CD4-positive, alpha-beta T cell treated with Interleukin-15 for 1 hour (primary cell): ENCODE measurements around the gene AKNA.
"Not testable (repeated sequence)": the region's sequence is repeated elsewhere in the genome, so short reads cannot be mapped to it uniquely, and the experiment has no call there.

Experiments used
- DNase-seq: peaks from one replicate; pipeline ENCODE4 v3.0.0-alpha.2; 2020

Gene AKNA

DNA sequence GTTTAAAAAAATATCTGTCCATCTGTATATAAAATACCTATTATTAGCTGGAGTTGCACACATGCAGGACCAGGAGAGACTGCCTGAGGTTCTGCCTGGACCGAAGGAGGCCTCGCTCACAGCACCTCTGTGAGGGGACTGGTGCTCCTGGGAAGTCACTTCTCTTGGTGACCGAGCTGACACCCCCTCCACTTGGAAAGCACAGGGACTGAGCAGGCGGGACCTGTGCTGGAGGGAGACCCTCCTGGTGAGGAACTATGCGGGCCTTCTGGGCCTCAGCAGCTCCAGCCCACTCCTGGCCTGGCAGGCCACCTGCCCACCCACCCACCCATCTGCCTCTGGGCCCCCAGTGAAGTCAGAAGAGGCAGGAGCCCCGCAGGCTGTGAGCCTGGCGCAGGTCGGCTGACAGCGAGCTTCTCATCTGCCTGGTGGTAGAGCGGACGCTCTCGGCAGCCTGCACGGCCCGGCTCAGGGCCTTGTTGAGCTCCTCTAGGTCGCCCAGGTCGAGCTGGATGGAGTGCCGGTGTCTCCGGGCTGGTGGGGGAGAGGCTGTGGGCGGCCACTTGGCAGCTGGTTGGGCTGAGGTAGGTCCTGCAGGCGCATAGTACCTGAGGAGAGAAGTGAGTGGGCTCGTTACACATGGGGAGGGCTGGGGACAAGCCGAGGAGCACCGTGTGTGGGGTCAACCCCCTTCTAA, 50.9 kb downstream of the AKNA start:
- no peak for DNase-seq

DNA sequence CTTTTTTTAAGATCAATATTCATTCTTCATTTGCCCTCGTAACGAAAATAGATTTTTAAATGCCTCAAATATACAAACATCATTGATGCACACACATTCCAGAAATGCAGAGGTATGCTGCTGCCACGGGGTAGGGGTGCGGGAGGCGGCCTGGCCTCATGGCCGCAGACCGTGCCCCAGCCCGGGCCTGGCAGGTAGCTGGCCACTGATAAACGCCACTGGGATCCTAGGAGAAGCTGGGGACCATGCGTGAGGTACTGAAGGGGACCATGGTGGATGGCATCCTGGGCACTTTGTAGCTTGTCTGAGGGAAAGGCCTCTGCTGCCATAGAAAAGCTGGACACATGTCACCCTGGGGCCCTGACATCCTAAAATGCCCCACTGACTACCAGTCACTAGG, 51.6 kb downstream of the AKNA start:
- no peak for DNase-seq

DNA sequence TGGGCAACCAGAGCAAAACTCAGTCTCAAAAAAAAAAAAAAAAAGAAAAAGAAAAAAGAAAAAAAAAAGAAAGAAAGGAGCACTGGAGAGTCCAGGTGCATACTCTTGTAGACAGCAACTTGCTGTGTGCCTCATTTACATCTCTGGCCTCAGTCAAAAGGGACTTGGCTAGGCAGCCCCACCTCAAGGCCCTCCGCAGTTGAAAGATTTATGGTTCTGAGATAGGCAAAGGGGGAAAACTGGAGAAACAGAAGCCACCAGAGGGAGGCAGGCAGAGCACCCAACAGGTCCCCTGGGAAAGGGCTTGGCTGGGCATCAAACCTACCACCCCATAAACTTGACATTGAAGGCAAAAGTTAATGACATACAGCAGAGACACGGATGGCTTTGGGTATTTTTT, 52.0 kb downstream of the AKNA start:
- DNase-seq = no peak

DNA sequence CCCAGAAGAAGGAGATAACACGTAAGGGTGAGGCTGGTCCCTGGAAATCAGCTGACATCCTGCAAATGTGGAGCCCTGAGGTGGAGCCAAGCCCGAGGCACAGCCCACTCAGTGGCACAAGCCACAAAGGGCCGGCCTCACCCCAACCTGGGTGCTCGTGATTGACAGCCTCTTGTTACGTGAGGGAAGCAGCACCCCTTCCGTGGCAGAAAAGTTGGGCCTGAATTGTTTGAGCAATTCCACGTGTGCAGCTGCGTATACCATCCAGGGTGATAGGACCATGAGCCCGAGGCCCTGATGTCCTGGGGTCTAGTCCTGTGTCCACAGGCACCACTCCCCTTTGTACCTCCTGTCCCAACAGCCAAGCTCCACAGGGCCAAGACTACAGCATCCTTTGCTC, 53.3 kb downstream of the AKNA start:
- no peak for DNase-seq

DNA sequence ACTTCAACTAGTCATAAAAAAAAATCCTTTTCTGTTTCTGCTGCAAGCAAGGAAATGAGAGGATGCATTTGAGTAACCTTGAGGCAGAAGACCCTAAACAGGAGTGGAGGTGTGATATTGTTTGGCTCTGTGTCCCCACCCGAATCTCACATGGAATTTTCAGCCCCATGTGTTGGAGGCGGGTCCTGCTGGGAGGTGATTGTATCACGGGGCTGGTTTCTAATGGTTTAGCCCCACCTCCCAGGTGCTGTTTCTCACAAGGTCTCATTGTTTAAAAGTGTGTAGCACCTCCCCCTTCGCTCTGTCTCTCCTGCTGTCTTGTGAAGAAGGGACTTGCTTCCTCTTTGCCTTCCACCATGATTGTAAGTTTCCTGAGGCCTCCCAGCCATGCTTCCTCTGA, 54.1 kb downstream of the AKNA start:
- DNase-seq = not testable (repeated sequence)

DNA sequence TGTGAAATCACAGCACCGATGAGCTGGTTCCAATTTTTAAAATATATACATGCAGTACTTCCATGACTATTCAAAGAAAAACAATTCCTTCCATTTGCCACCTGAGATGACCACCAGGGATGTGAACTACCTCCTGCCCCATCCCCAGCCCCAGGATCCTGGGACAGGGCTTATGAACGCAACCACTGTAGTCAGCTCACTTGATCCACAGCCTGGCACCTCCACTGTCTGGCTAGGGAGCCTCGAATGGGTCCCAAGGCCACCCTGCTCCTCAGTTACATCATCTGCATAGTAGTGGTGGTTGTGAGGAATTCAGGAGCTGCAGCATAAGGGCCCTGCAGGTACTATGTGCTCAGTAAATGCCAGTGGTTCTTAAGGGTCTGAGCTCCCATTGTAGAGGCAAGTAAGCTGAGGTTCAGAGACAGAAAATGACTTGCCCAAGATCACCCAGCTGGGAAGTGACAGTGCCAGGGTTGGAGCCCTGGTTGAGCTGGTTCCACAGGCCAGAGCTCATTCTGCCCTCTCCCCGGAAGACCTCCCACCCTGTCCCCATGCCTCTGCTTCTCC, 55.2 kb downstream of the AKNA start:
- DNase-seq = not testable (repeated sequence)

DNA sequence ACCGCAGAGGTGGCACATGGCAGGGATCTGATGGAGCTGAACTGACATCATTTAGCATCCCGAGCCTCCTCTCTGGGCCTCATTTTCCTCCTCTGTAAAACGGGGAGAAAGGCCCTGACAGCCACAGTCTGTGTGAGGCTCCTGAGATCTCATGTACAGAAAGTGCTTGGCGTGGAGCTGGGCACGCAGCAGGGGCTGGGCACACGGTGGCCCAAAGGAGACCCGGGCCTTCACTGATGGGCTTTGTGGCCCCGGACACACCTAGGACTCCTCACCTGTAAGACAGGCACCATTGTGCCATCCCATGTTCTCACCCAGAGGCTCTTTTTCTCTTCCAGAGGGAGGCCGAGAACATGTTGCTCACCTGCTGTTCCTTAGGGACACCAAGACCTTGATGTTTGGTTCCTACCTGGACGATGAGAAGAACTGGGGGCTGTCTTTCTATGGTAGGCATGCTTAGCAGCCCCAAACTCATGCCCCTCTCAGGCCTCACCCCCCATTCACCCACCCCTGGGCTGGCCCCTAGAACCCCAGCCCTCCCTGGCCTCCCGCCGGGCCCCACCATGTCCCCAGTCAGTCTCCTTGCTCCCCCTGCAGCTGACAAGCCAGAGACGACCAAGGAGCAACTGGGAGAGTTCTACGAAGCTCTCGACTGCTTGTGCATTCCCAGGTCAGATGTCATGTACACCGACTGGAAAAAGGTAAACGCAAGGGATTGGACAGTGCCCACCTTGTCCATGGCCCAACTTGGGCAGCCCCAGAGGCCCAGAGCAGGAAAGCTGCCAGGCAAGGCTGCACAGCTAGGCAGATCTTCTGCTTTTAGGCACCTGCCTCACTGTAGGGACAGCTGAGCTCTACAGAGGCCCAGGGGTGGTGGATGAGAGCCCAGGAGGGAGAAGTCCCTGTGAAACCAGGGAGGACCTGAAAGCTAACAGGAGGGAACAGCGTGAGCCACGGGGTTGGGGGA, 56.3 kb downstream of the AKNA start:
- not testable (repeated sequence) for DNase-seq

DNA sequence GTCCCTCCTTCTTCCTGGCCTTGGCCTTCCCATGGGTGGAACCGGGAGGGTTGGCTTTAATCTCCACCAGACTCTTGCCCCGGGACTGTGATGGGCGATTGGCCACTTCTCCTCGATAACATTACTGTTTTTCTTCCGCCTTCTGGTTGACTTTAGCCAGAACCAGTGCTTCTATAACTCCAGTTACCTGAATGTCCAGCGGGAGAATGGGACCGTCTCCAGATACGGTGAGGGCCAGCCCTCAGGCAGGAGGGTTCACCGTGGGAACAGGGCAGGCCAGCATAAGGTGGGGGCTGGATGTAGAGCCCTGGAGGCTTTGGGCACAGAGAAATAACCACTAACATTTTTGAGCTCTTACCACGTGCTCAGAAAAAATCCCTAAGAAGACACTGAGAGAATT, 57.1 kb downstream of the AKNA start:
- no peak for DNase-seq

DNA sequence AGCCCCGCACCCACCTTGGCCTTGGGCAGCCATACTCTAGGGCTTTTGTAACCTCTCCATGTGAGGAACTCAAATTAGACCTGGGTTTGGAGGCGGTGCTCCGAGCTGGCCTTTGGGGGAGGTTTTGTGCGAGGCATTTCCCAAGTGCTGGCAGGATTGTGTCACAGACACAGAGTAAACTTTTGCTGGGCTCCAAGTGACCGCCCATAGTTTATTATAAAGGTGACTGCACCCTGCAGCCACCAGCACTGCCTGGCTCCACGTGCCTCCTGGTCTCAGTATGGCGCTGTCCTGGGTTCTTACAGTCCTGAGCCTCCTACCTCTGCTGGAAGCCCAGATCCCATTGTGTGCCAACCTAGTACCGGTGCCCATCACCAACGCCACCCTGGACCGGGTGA, 58.2 kb downstream of the AKNA start, which contains the start of gene ORM2:
Gene ORM2 (plus strand): TSS at position 245 of the 398 bp plus-strand sequence. CDS start 36 bp downstream, at position 281.
- not testable (repeated sequence) for DNase-seq

DNA sequence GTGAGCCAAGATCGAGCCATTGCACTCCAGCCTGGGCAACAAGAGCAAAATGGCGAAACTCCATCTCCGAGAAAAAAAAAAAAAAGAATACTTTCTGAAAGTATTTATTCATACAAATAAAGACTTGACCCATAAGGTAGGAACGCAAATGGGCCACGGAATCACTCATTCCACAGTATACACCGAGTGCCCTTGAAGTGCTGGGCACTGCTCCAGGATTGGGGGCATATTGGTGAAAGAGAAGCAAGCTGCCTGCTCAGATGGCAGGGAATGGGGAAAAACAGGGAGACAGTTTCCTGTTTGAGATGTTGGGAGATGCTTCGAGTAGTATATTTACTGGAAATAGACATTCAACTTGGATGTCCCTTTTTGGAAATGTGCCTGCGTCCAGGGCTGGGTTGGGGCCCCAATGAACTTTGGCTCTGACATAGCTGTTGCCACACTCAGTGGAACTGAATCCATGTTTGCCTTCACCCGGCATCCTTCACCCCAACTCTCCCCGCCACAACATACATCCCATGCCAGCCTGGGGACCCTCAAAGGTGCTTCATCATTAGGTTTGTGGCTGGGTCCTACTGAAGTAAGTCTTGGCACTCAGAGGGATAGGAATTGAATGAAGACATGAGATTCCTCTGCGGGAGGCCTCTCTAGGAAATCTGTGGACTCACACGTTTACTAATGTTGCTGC, 58.7 kb downstream of the AKNA start:
- DNase-seq = not testable (repeated sequence)

DNA sequence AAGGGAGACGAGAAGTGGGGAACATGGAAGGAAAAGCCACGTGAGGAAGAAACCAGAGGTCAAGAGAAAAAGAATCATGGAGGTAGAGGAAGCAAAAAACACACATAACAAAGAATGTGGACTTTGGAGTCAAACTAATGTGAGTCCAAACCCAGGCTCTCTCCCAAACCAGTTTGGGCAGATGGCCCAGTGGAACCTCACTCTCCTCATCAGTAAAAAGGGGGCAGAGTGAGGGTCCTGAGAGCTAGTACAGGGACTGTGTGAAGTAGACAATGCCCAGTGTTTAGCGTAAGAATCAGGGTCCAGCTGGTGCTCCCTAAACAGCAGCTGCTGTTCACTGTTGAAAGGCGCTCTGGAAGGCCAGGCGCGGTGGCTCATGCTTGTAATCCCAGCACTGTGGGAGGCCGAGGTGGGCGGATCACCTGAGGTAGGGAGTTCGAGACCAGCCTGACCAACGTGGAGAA, 59.4 kb downstream of the AKNA start:
- DNase-seq = not testable (repeated sequence)

DNA sequence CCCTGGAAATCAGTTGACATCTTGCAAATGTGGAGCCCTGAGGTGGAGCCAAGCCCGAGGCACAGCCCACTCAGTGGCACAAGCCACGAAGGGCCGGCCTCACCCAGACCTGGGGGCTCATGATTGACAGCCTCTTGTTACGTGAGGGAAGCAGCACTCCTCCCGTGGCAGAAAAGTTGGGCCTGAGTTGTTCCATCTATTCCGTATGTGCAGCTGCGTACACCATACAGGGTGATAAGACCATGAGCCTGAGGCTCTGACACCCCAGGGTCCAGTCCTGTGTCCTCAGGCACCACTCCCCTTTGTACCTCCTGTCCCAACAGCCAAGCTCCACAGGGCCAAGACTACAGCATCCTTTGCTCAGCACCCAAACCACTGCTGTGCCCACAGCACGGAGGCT, 60.0 kb downstream of the AKNA start:
- no peak for DNase-seq

DNA sequence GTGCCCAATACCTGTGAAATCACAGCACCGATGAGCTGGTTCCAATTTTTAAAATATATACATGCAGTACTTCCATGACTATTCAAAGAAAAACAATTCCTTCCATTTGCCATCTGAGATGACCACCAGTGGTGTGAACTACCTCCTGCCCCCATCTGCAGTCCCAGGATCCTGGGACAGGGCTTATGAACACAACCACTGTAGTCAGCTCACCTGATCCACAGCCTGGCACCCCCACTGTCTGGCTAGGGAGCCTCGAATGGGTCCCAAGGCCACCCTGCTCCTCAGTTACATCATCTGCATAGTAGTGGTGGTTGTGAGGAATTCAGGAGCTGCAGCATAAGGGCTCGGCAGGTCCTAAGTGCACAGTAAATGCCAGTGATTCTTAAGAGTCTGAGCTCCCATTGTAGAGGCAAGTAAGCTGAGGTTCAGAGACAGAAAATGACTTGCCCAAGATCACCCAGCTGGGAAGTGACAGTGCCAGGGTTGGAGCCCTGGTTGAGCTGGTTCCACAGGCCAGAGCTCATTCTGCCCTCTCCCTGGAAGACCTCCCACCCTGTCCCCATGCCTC, 62.0 kb downstream of the AKNA start:
- DNase-seq = not testable (repeated sequence)

DNA sequence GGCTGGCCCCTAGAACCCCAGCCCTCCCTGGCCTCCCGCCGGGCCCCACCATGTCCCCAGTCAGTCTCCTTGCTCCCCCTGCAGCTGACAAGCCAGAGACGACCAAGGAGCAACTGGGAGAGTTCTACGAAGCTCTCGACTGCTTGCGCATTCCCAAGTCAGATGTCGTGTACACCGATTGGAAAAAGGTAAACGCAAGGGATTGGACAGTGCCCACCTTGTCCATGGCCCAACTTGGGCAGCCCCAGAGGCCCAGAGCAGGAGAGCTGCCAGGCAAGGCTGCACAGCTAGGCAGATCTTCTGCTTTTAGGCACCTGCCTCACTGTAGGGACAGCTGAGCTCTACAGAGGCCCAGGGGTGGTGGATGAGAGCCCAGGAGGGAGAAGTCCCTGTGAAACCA, 62.8 kb downstream of the AKNA start:
- not testable (repeated sequence) for DNase-seq

DNA sequence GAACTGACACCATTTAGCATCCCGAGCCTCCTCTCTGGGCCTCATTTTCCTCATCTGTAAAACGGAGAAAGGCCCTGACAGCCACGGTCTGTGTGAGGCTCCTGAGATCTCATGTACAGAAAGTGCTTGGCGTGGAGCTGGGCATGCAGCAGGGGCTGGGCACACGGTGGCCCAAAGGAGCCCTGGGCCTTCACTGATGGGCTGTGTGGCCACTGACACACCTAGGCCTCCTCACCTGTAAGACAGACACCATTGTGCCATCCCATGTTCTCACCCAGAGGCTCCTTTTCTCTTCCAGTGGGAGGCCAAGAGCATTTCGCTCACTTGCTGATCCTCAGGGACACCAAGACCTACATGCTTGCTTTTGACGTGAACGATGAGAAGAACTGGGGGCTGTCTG, 63.3 kb downstream of the AKNA start:
- no peak for DNase-seq

DNA sequence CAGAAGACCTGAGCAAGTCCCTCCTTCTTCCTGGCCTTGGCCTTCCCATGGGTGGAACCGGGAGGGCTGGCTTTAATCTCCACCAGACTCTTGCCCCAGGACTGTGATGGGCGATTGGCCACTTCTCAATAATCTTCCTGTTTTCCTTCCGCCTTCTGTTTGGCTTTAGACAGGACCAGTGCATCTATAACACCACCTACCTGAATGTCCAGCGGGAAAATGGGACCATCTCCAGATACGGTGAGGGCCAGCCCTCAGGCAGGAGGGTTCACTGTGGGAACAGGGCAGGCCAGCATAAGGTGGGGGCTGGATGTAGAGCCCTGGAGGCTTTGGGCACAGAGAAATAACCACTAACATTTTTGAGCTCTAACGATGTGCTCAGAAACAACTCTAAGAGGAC, 63.9 kb downstream of the AKNA start:
- not testable (repeated sequence) for DNase-seq

DNA sequence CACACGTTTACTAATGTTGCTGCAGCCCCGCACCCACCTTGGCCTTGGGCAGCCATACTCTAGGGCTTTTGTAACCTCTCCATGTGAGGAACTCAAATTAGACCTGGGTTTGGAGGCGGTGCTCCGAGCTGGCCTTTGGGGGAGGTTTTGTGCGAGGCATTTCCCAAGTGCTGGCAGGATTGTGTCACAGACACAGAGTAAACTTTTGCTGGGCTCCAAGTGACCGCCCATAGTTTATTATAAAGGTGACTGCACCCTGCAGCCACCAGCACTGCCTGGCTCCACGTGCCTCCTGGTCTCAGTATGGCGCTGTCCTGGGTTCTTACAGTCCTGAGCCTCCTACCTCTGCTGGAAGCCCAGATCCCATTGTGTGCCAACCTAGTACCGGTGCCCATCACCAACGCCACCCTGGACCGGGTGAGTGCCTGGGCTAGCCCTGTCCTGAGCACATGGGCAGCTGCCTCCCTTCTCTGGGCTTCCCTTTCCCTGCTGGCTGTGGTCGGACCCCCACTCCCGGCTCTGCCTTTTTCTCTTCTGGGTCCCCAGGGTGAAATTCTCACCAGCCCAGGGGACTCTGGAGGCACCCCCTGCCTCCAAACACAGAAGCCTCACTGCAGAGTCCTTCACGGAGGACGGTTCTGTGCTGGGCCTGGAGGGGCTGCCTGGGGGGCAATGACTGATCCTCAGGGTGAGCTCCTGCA, 64.8 kb downstream of the AKNA start, which contains the start of gene ORM1:
Gene ORM1 (plus strand): TSS at position 268 of the 701 bp plus-strand sequence. CDS start 36 bp downstream, at position 304.
- DNase-seq = not testable (repeated sequence)

DNA sequence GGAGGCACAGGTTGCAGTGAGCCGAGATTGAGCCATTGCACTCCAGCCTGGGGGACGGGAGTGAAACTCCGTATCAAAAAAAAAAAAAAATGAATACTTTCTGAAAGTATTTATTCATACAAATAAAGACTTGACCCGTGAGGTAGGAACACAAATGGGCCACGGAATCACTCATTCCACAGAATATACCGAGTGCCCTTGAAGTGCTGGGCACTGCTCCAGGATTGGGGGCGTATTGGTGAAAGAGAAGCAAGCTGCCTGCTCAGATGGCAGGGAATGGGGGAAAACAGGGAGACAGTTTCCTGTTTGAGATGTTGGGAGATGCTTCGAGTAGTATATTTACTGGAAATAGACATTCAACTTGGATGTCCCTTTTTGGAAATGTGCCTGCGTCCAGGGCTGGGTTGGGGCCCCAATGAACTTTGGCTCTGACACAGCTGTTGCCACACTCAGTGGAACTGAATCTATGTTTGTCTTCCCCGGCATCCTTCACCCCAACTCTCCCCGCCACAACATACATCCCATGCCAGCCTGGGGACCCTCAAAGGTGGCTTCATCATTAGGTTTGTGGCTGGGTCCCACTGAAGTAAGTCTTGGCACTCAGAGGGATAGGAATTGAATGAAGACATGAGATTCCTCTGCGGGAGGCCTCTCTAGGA, 65.5 kb downstream of the AKNA start:
- not testable (repeated sequence) for DNase-seq

DNA sequence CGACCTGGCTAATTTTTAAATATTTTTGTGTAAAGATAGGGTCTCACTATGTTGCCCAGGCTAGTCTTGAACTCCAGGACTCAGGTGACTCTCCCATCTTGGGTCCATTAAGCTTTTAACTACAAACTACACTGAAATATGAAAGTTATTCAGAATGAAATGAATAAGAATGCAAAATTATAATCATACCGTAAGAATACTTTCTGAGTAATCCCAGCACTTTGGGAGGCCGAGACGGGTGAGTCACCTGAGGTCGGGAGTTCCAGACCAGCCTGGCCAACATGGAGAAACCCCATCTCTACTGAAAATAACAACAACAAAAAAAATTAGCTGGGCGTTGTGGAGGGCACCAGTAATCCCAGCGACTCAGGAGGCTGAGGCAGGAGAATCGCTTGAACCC, 66.0 kb downstream of the AKNA start:
- DNase-seq = no peak

DNA sequence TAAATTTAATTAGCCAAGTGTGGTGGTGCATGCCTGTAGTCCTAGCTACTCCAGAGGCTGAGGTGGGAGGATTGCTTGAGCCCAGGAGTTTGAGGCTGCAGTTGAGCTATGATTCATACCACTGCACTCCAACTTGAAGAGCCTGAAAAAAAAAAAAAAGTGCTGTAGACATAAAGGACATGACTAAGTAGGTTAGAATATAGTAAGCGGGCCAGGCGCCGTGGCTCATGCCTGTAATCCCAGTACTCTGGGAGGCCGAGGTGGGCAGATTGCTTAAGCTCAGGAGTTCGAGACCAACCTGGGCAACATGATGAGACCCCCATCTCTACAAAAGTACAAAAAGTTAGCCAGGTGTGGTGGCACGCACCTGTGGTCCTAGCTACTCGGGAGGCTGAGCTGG, 67.1 kb downstream of the AKNA start:
- DNase-seq = not testable (repeated sequence)

DNA sequence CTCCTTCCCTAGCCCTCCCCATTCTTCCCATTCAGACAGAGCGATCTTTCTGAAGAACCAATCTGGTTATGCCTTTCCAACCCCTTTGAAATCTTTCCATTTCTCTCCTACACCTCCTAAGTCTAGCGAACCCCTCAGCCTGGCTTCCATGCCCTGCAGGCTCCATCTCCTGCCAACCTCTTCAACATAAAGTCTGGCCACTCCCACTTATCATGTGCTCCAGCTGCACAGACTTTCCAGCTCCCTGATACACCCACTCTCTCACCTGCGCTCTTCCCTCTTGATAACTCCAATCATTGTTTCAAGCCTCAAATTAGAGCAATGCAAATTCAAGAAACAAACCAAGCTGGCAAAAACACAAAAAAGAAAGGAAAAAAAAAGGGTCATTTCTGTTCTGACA, 68.6 kb downstream of the AKNA start:
- DNase-seq = no peak
